ENCODE results near the gene HIP1.
A peak's percentile ranks its signal among the peaks of the same experiment; 100 is the strongest.
"Not testable (repeated sequence)": the region's sequence is repeated elsewhere in the genome, so short reads cannot be mapped to it uniquely, and the experiment has no call there.

Gene HIP1

DNA sequence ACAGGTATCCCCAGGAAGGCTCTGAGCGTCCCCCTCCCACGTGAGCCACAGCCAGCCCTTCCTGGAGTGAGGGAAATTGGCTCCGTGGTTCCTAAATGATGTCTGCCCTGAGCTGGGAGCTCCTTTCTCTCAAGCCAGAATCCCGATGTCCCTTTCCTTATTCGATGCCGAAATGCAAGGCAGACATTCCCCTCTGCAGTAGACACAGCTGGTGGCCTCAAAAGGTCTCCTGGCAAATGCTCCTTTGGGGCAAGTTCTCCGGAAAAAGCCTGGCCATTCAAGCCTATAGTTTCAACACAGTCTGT is 98.9 kb downstream of the HIP1 start:
- DNase-seq (ENCODE audit: low read depth), result peak; percentile 16

DNA sequence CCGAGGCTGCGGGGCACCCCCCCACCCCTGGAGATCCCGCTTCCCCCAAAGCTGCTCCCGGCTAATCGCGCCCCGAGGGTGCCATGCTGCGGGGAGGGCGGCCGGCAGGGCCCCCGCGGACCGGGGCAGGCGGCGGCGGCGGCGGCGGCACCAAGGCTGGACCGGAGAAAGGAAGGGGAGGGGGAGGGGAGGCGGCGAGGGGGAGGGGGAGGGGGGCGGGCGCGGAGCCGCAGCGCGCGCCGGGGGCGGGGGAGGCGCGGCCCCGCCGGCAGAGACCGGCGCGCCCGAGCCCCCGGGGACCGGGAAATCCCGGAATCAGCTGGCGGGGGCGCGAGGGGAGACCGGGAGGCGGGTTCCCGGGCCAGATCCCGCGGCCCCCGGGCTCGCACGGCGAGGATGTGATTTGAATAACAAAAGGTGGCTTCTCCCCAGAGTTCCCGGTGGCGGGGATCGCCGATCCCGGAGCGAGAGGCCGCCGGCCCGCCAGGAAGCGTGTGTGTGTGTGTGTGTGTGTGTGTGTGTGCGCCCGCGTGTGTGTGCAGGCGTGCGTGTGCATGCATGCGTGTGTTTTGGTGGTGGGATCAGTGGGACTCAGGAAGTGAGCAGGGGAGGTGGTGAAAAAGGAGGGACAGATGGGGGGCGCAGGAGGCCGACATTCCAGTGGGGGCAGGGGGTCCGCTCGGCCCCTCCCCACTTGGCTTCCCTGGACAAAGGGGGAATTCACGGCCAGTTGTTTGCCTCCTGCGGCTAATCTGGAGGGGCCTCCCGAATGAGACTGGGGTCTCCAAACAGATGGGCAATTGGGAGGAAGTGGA is 99.5 kb downstream of the HIP1 start:
- DNase-seq (ENCODE audit: low read depth), result peak; percentile 37

DNA sequence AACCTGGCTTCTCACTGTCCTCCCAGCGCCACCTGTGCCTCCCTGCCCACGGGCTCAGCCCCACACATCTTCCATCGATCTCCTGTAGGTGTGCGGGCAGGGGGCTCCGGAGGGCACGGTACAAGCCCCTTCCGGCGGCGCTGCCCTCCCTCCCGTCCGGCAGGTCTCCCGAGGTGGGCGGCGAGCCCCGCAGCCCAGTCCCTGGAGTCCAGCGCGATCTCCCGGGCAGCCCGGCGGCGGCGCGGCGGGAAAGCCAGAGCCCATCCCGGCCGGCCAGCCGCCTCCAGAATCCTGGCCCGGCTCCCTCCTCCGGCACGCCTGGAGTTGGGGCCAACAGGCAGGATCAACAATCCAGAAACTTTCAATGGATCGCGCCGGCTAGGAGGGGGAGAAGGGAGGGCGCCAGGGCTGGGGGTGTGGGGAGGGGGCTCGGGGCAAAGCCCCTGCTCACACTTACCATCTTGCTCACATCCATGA is 100.1 kb downstream of the HIP1 start:
- DNase-seq (ENCODE audit: low read depth), result peak; percentile 56

DNA sequence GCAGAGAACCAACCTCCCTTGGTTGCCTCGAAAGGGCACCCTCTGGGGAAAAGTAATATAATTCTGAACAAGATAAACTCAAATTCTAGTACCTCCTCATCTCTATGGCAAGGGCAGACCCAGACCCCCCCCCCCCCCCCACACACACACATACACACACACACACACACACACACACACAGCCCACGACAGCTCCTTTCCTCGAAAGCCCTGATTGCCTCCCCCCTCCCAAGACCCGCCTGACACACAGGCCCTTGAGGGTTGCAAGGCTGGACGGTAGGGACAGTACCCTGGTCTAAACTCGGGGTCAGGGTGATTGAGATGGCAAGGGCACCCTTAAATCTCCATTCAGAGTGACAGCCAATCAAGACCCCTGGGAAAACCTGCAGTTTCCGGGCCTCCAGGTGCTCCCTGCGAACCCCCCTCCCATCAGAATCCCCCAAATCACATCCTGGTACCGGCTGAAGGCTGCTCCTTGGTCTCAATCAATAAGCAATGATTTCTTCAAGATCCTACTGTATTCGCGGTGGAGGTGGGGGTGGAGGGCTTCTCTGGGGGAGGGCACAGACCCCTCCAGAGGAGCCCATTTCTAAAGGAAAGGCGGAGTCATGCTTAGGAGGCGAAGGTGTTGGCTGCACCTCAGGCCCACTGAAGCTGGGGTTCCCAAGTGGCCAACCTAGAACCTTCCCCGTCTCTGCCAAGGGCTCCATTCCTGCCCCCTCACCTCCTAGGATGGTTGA is 100.7 kb downstream of the HIP1 start:
- no peak for DNase-seq (ENCODE audit: low read depth)

- DNase-seq (ENCODE audit: low read depth), result no peak
Observed at GRCh38 chr7:75635036-75635435, 103.7 kb downstream of the HIP1 start.

DNA sequence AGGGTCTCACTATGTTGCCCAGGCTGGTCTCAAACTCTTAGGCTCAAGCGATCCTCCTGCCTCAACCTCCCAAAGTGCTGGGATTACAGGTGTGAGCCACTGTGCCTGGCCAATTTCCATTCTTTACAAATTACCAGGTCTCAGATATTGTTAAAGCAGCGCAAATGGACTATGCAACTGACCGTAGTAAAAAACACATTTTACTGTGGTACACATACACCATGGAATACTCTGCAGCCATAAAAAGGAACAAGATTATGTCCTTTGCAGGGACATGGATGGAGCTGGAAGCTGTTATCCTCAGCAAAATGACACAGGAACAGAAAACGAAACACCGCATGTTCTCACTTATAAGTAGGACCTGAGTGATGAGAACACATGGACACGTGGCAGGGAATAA is 106.2 kb downstream of the HIP1 start:
- not testable (repeated sequence) for DNase-seq (ENCODE audit: low read depth)

DNA sequence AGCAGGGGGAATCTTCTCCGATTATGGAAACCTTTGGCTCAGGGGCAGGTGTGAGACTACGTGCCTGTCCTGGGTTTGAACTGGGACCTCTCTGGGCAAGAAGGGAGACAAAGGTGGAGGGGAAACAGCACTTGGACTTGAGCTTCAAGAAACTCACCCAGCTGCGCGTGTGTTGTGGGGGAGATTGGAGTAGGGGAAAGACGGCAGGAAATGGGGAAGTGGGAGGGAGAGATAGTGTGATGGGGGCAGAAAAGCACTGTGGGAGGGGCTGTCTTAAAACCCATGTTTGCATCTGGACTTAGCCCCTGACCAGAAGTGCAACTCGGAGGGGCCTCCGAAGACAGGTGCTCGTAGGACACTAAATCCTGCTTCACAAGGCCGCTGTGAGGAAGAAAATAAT is 107.0 kb downstream of the HIP1 start:
- DNase-seq (ENCODE audit: low read depth), result no peak

GRCh38 chr7:75630549-75630948 is 108.2 kb downstream of the HIP1 start:
- no peak for DNase-seq (ENCODE audit: low read depth)

- no peak for DNase-seq (ENCODE audit: low read depth)
Observed at GRCh38 chr7:75629044-75629443, 109.7 kb downstream of the HIP1 start.

GRCh38 chr7:75628055-75628454 is 110.7 kb downstream of the HIP1 start:
- DNase-seq (ENCODE audit: low read depth), result no peak

- no peak for DNase-seq (ENCODE audit: low read depth)
Observed at GRCh38 chr7:75626954-75627353, 111.8 kb downstream of the HIP1 start.

DNA sequence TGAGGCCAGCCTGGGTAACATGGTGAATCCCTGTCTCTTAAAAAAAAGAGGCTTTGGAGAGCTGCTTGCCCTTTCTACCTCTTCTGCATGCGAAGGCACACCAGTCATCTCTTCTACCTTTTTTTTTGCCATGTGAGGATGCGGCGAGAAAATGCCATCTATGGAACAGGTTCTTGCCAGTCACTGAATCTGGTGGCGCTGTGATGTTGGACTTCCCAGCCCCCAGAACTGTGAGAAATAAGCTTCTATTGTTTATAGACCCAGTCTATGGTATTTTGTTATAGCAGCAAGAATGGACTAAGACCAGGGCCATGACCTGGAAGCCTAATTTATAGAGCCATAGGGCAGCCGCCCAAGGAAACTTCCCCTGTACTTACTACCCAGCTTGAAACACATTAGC is 112.9 kb downstream of the HIP1 start:
- no peak for DNase-seq (ENCODE audit: low read depth)

DNA sequence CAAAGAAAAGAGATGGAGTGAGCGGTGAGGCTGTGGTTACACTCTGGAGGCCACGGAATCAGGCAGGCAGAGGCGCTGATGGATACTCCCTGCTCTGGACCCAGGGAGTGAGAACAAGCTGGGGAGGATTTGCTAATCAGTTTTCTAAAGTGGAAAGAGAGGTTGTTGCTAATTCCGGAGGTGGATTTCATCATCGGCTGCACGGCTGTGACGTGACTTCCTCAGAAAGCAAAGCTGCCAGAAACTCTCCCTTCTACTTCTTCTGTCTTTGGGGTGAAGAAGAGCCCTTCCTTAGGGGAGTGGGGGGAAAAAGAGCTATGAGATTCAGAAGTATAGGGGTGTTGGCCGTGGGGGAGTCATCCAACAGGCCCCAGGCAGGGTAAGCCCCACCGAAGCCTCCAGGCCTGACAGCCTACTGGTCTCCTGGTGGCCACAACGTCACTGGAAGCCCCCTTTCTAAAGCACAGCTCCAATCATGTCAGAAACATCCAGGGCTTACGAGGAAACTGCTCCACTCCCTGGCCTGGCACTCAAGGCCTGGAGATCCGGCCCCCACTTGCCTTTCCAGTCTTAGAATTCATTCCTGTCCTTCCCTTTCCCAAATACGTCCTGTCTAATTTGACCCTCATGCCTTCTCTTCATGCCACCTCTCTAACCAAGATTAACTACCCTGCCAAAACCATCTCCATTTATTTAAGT is 114.5 kb downstream of the HIP1 start:
- peak; percentile 43 for DNase-seq (ENCODE audit: low read depth)

- DNase-seq (ENCODE audit: low read depth), result peak; percentile 56
Observed at GRCh38 chr7:75623390-75624133, 115.2 kb downstream of the HIP1 start.

DNA sequence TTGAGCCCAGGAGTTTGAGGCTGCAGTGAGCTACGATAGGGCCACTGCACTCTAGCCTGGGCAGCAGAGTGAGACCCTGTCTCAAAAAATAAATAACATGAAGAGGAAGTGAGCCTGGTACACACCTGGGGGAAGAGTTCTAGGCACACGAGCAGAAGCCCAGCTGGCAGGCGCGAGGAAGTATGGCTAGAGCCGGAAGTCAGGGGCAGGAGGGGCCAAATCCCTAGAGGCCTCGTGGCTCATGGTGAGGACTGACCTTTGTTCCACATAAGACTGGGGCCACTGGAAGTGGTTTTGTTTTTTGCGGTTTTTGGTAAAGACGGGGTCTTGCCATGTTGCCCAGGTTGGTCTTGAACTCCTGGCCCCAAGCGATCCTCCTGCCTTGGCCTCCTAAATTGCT is 117.6 kb downstream of the HIP1 start:
- DNase-seq (ENCODE audit: low read depth), result no peak

GRCh38 chr7:75619636-75620035 is 119.1 kb downstream of the HIP1 start:
- DNase-seq (ENCODE audit: low read depth), result no peak

DNA sequence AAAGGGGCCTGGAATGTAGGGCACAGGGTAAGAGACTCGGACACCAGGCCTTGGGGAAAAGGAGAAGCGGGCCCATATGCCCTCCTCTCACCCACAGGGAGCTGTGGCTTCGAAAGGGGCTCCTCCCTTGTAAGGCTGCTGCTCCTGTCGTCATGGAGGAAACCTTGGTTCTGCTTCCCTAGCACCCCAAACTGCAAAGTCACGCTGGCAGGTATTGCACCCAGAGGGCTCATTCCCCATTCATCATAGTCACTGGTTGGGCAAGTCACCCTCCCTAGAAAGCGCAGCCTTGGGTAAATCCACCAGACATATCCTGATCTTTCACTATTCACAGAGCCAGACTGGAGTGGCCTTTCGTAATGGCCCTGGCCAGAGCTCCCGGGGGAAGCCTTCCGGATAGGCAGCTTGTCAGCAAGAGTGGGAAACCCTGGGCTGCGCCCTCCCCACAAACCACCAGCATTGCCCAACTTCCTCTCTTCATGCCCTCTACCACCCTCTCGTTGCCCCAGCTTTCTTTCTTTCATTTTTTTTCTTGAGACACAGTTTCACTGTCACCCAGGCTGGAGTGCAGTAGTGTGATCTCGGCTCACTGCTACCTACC is 121.0 kb downstream of the HIP1 start:
- DNase-seq (ENCODE audit: low read depth), result no peak

DNA sequence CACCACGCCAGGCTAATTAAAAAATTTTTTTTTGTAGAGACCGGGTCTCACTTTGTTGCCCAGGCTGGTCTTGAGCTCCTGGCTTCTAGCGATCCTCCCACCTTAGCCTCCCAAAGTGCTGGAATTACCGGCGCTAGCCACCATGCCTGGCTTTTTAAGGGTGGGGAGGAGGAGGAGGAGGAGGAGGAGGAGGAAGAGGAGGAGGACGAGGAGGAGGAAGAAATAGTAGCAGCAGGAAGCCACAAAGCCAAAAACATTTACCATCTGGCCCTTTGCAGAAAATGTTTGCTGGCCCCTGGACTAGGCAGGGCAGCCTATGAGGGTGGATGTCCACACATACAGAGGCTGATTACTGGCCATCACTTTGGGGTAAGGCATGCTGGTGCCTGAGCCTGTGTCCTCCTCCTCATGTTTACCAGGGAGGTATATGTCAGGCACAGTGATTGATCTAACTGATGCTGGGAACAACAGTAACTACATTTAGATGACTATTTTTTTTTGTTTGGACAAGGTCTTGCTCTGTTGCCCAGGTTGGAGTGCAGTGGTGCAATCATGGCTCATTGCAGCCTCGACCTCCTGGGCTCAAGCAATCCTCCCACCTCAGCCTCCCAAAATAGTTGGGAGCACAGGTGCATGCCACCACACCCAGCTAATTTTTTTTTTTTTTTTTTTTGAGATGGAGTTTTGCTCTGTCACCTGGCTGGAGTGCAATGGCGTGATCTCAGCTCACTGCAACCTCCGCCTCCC is 122.1 kb downstream of the HIP1 start:
- no peak for DNase-seq (ENCODE audit: low read depth)

- no peak for DNase-seq (ENCODE audit: low read depth)
Observed at GRCh38 chr7:75614401-75614800, 124.3 kb downstream of the HIP1 start.

GRCh38 chr7:75613351-75613750 is 125.4 kb downstream of the HIP1 start:
- no peak for DNase-seq (ENCODE audit: low read depth)

DNA sequence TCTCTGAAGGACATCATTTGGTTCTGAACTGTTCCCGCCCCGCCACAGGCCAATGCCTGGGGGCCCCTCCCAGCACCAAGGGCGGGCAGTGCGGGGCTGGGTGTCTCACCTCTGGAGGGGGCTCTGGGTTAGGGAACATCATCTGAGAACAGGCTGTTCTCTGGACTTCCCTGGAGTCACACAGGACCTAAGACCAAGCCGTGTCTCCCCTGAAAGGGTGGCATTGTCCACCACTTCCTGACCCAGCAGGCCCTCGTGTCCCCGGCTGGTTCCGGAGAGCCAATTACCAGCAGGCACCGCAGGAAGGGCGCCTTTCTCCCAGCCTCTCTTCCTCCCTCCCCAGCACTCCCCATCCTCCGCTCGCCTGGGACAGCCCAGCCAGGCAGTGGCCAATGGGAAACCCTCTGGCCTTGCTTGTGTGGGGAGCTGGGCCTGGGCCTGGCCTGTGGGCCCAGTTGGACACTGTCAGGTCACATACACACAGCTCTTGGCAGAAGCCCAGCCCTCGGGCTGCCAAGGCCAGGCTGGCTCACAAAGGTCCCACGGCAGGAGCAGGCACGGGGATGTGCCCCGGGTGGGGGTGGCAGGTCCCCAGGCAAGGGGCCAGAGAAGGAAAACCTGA is 127.1 kb downstream of the HIP1 start:
- no peak for DNase-seq (ENCODE audit: low read depth)

All from EH (cell line).